Psoas muscle (tissue), 8 donors: ENCODE results near the gene ZNF521. TPM values are rescaled to one million over a fixed set of nuclear protein-coding genes. Genes with fewer than 3 reads are reported as not detected.
A peak's percentile ranks its signal among the peaks of the same experiment; 100 is the strongest.

Source experiments
- ATAC-seq, 4 donors: fragments of 200-7000 bp; cut with Tn5 transposase; one replicate each; pipeline ENCODE4 v1.9.1; 2020; ENCODE audit warnings: moderate library complexity in 3 of 4, mild to moderate bottlenecking in 2 of 4
- DNase-seq, 2 donors: peaks; one replicate each; pipeline ENCODE4 v3.0.0-alpha.2; 2020
- H3K27ac ChIP-seq: fragments of 200-600 bp; one replicate; pipeline ENCODE4 v1.8.0; 2022
- H3K27me3 ChIP-seq, 3 donors: fragments of 200-600 bp in 1 of 3; one replicate each; pipeline versions ENCODE4 v1.6.1 to v1.8.0; 2013 to 2022; ENCODE audit warnings: low read length in 2 of 3, mild to moderate bottlenecking in 2 of 3, moderate library complexity in 1 of 3; ENCODE audit not compliant: insufficient read depth in 3 of 3
- H3K36me3 ChIP-seq, 2 donors: fragments of 200-600 bp in 1 of 2; one replicate each; pipeline versions ENCODE4 v1.6.1 to v1.8.0; 2013 to 2022; ENCODE audit warnings: low read depth in 1 of 2, mild to moderate bottlenecking in 1 of 2, moderate library complexity in 1 of 2; ENCODE audit not compliant: insufficient read depth in 1 of 2
- H3K4me1 ChIP-seq: fragments of 200-600 bp; one replicate; pipeline ENCODE4 v1.8.0; 2022
- H3K4me3 ChIP-seq: fragments of 200-600 bp; one replicate; pipeline ENCODE4 v1.8.0; 2022; ENCODE audit warnings: mild to moderate bottlenecking
- H3K9me3 ChIP-seq: fragments of 200-600 bp; one replicate; pipeline ENCODE4 v1.8.0; 2022
- CTCF ChIP-seq: fragments of 200-600 bp; IDR thresholded peaks from one replicate; pipeline ENCODE4 v1.8.0; 2022; ENCODE audit warnings: antibody characterized with exemption
- WGBS, 3 donors: extraction: QIAGEN DNeasy Blood & Tissue Kit; methylation state at CpG; one replicate each; pipeline versions ENCODE4 v1.1.6 to v1.1.7; 2013; 5-methylcytosine and 5-hydroxymethylcytosine counted together
- intact Hi-C, 2 donors: fragments of 100-400 bp; cut with DNase I; formaldehyde crosslinking; loops; one replicate each; pipeline versions ENCODE4 v1.11.0 to v1.14.2; 2022
- polyA plus RNA-seq, 3 donors: library from polyadenylated mRNA; stranded (reverse); fragments of 200-250 nt; gene quantifications; one replicate each; pipeline ENCODE4 v1.2.3, GENCODE V29; 2013
- total RNA-seq, 4 donors: library from RNA; stranded (reverse); fragmentation: NEBNext Ultra II Directional in 2 of 4; extraction: Animal tissue kit (Norgen Biotek cat#: 25700) in 2 of 4; gene quantifications; one replicate each; pipeline versions ENCODE4 v1.2.1 to v1.2.4, GENCODE V29; 2021 to 2023
- donor health status: healthy with polysubstance abuse.
- donor health status: DM: no; HTN: no; CAD: no; lungs with moderate emphysema.
- donor health status: Bipolar disorder and iron deficiency.
- donor health status: healthy.
- donor health status: DM: yes; HTN: yes; CAD: no.
- donor health status: DM: no; HTN: no; CAD: no.
- donor health status: DM: no; HTN: no; CAD: no.
- donor health status: DM: yes; HTN: yes; CAD: no.

Gene ZNF521
- total and polyA plus RNA-seq, 7 donors: 1.8 to 13.2 (median 4.2) TPM

GRCh38 chr18:25370391-25370790 is 18.4 kb upstream of the ZNF521 start:
- Histone ChIP-seq H3K36me3 (no peaks in the 10 kb centered on the region), H3K4me3 (no peak overlapping the region), H3K27me3 (no peaks in the 10 kb centered on the region), H3K27ac (no peak overlapping the region), H3K9me3 (no peaks in the 10 kb centered on the region), H3K4me1 (no peaks in the 10 kb centered on the region)
- intact Hi-C loops: no loop called here
- 37 to 60% (median 47%) methylated on average over 5 of the region's 5 CpGs for WGBS, 3 donors
- no peak for ATAC-seq
- TF ChIP-seq CTCF: no peak
- no peak for DNase-seq

- TF ChIP-seq CTCF: no peak
- Histone ChIP-seq H3K4me3 (no peak overlapping the region), H3K36me3 (no peaks in the 10 kb centered on the region), H3K27ac (no peak overlapping the region), H3K9me3 (no peaks in the 10 kb centered on the region), H3K4me1 (no peaks in the 10 kb centered on the region), H3K27me3 (no peaks in the 10 kb centered on the region)
- DNase-seq (no peak), ATAC-seq (peak in 2 of 4 donors; percentile 34 to 53)
- intact Hi-C loops: loop anchor here in 1 of 2 donors (10.0 kb wide), 1 partner anchor 150 kb away; no protein-coding TSS in a partner anchor
- 12 to 31% (median 14%) methylated on average over 3 of the region's 3 CpGs for WGBS, 3 donors
These were observed 13.3 kb upstream of the ZNF521 start for GRCh38 chr18:25365242-25365641.

- ATAC-seq: no peak
- no peaks in the 10 kb centered on the region for H3K9me3 ChIP-seq
- intact Hi-C loops: loop anchor here in 1 of 2 donors (10.0 kb wide), 1 partner anchor 150 kb away; no protein-coding TSS in a partner anchor
These were observed 12.8 kb upstream of the ZNF521 start for GRCh38 chr18:25364732-25365131.

GRCh38 chr18:25360301-25360899 is 8.4 kb upstream of the ZNF521 start:
- no peak overlapping the region for H3K27ac ChIP-seq
- H3K27me3 ChIP-seq: no peaks in the 10 kb centered on the region
- no peaks in the 10 kb centered on the region for H3K36me3 ChIP-seq
- no peaks in the 10 kb centered on the region for H3K4me1 ChIP-seq
- WGBS, 3 donors: 90 to 98% (median 92%) methylated on average over 5 of the region's 5 CpGs
- no peaks in the 10 kb centered on the region for H3K9me3 ChIP-seq
- ATAC-seq (no peak), DNase-seq (no peak)
- TF ChIP-seq CTCF: no peak
- intact Hi-C loops: loop anchor here in 1 of 2 donors (10.0 kb wide), 1 partner anchor 154 kb away; no protein-coding TSS in a partner anchor
- H3K4me3 ChIP-seq: no peak overlapping the region

More at GRCh38 chr18:25364732-25365131, 12.8 kb upstream of the ZNF521 start:
- H3K4me1 ChIP-seq: no peaks in the 10 kb centered on the region
- DNase-seq: no peak
- H3K4me3 ChIP-seq: no peak overlapping the region
- H3K36me3 ChIP-seq: no peaks in the 10 kb centered on the region
- H3K27ac ChIP-seq: no peak overlapping the region
- TF ChIP-seq CTCF: no peak
- no peaks in the 10 kb centered on the region for H3K27me3 ChIP-seq

- no peak for TF ChIP-seq CTCF
- H3K27me3 ChIP-seq: no peaks in the 10 kb centered on the region
- 55 to 68% (median 59%) methylated on average over 4 of the region's 4 CpGs for WGBS, 3 donors
- intact Hi-C loops: loop anchor here (2.0 to 10.0 kb wide), 9 partner anchors 114 to 482 kb away; no protein-coding TSS in a partner anchor
- no peak overlapping the region for H3K27ac ChIP-seq
- H3K36me3 ChIP-seq: no peaks in the 10 kb centered on the region
- ATAC-seq: no peak
- no peak for DNase-seq
- H3K4me1 ChIP-seq: peaks cover 9% of the 10 kb centered on the region
- H3K4me3 ChIP-seq: peak overlapping the region; percentile 88
- H3K9me3 ChIP-seq: no peaks in the 10 kb centered on the region
These were observed 1.1 kb upstream of the ZNF521 start for GRCh38 chr18:25353080-25353479.
